K562 (cell line): ENCODE data around the gene CELA1. TPM values are rescaled to one million over a fixed set of nuclear protein-coding genes. Genes with fewer than 3 reads are reported as not detected.

Experiments used
- ATF3 ChIP-seq, 2 experiments: fragments of 450-650 bp in 1 of 2; sonication (generic) in 1 of 2; formaldehyde crosslinking in 1 of 2; IDR thresholded peaks in 1 of 2; conservative IDR thresholded peaks in 1 of 2; 2 replicates each; pipeline versions ENCODE4 v1.6.1 to v1.8.1; 2016 to 2023; ENCODE audit warnings: mild to moderate bottlenecking in 2 of 2, moderate library complexity in 2 of 2, inconsistent platforms in 1 of 2, missing genetic modification reagents in 1 of 2
- BHLHE40 ChIP-seq: IDR thresholded peaks from 2 replicates; pipeline ENCODE4 v1.6.1; 2011; ENCODE audit warnings: low read length, improper control_type of control experiment
- CXXC5 ChIP-seq: fragments of 250-450 bp; sonication (Bioruptor Pico); IDR thresholded peaks from 2 replicates; pipeline ENCODE4 v1.8.0; 2022; ENCODE audit warnings: inconsistent platforms, mild to moderate bottlenecking, moderate library complexity
- DLX4 ChIP-seq: fragments of 250-450 bp; sonication (Bioruptor Pico); IDR thresholded peaks from 2 replicates; pipeline ENCODE4 v1.6.1; 2021; ENCODE audit warnings: mild to moderate bottlenecking
- FIP1L1 ChIP-seq: fragments of 200-400 bp; formaldehyde crosslinking; IDR thresholded peaks from 2 replicates; pipeline ENCODE4 v1.6.1; 2018; ENCODE audit warnings: mild to moderate bottlenecking, low read depth, low read length; ENCODE audit not compliant: poor library complexity, severe bottlenecking
- FOXA3 ChIP-seq, 2 experiments: fragments of 450-650 bp in 1 of 2; sonication (generic) in 1 of 2; formaldehyde crosslinking; IDR thresholded peaks in 1 of 2; conservative IDR thresholded peaks in 1 of 2; 2 replicates each; pipeline versions ENCODE4 v1.4.0 to v1.8.0; 2020 to 2022; ENCODE audit warnings: mild to moderate bottlenecking in 2 of 2, missing genetic modification reagents in 1 of 2
- GTF2F1 ChIP-seq: IDR thresholded peaks from 2 replicates; pipeline ENCODE4 v1.6.1; 2011; ENCODE audit warnings: low read depth, low read length, improper control_type of control experiment
- JUND ChIP-seq, 2 experiments: IDR thresholded peaks; 2 replicates in 1 of 2; 3 replicates in 1 of 2; pipeline ENCODE4 v1.6.1; 2011; ENCODE audit warnings: borderline replicate concordance in 2 of 2, low read depth in 2 of 2, low read length in 2 of 2, improper control_type of control experiment in 1 of 2, missing biosample characterization in 1 of 2, missing genetic modification characterization in 1 of 2, missing genetic modification reagents in 1 of 2
- MCM7 ChIP-seq, 2 experiments: fragments of 450-650 bp; IDR thresholded peaks; 2 replicates each; pipeline ENCODE4 v1.6.1; 2016 to 2018
- NR1H2 ChIP-seq: sonication (generic); formaldehyde crosslinking; IDR thresholded peaks from 2 replicates; pipeline ENCODE4 v1.4.0; 2020; ENCODE audit warnings: mild to moderate bottlenecking, missing genetic modification reagents
- SMAD2 ChIP-seq: fragments of 150-350 bp; IDR thresholded peaks from 2 replicates; pipeline ENCODE4 v1.6.1; 2014; ENCODE audit warnings: low read depth, mild to moderate bottlenecking, low read length
- SP1 ChIP-seq: sonication (generic); formaldehyde crosslinking; IDR thresholded peaks from 2 replicates; pipeline ENCODE4 v1.8.1; 2022; ENCODE audit warnings: mild to moderate bottlenecking, missing genetic modification reagents
- TAF7 ChIP-seq: fragments of 450-650 bp; IDR thresholded peaks from 2 replicates; pipeline ENCODE4 v1.6.1; 2016; ENCODE audit warnings: missing genetic modification characterization, missing compliant biosample characterization
- TCF15 ChIP-seq: fragments of 250-450 bp; sonication (Bioruptor Pico); IDR thresholded peaks from 2 replicates; pipeline ENCODE4 v1.8.0; 2022; ENCODE audit warnings: moderate library complexity, mild to moderate bottlenecking, inconsistent platforms
- TCF7L2 ChIP-seq: fragments of 150-350 bp; IDR thresholded peaks from 2 replicates; pipeline ENCODE4 v1.6.1; 2016; ENCODE audit warnings: low read depth, mild to moderate bottlenecking, low read length, moderate library complexity
- TEAD1 ChIP-seq, 2 experiments: fragments of 450-650 bp in 1 of 2; sonication (generic) in 1 of 2; formaldehyde crosslinking; IDR thresholded peaks; 2 replicates each; pipeline versions ENCODE4 v1.4.0 to v1.8.0; 2020 to 2022; ENCODE audit warnings: mild to moderate bottlenecking in 2 of 2, missing genetic modification reagents in 1 of 2
- TEAD2 ChIP-seq: fragments of 450-650 bp; IDR thresholded peaks from 2 replicates; pipeline ENCODE4 v1.6.1; 2016; ENCODE audit warnings: missing genetic modification characterization, control low read depth, missing compliant biosample characterization
- USF2 ChIP-seq: sonication (generic); formaldehyde crosslinking; IDR thresholded peaks from 2 replicates; pipeline ENCODE4 v1.5.0; 2020; ENCODE audit warnings: missing genetic modification reagents
- VEZF1 ChIP-seq: fragments of 200-800 bp; sonication (Bioruptor generic); IDR thresholded peaks from 2 replicates; pipeline ENCODE4 v1.6.1; 2017; ENCODE audit warnings: missing genetic modification characterization, missing compliant biosample characterization
- YBX1 ChIP-seq: fragments of 450-650 bp; IDR thresholded peaks from 2 replicates; pipeline ENCODE4 v1.7.1; 2016; ENCODE audit warnings: mild to moderate bottlenecking
- ZNF277 ChIP-seq: fragments of 250-450 bp; sonication (Bioruptor Pico); IDR thresholded peaks from 2 replicates; pipeline ENCODE4 v1.8.0; 2022; ENCODE audit warnings: inconsistent platforms, mild to moderate bottlenecking, moderate library complexity, borderline replicate concordance
- ZNF507 ChIP-seq: conservative IDR thresholded peaks from 2 replicates; pipeline ENCODE4 v1.6.1; 2017; ENCODE audit warnings: missing genetic modification characterization, missing compliant biosample characterization
- polyA plus RNA-seq, 8 experiments: library from polyadenylated mRNA; depleted of rRNA in 4 of 8; stranded (reverse) in 5 of 8; unstranded in 3 of 8; fragments of >200 nt; fragmentation: Nextera tagmentation in 2 of 8; fragmentation: Illumina TruSeq in 1 of 8; extraction: Ambion mirVana in 2 of 8; extraction: Trizol in 1 of 8; gene quantifications; 2 replicates each; pipeline versions ENCODE4 v1.2.1 to v1.2.3, GENCODE V29; 2011 to 2014; ENCODE audit warnings: inconsistent platforms in 1 of 8, missing spikeins in 1 of 8
- total RNA-seq, 7 experiments: library from RNA; depleted of rRNA in 6 of 7; stranded (reverse); fragments of >200 nt in 6 of 7; fragmentation: Illumina TruSeq in 2 of 7; extraction: Trizol in 2 of 7; gene quantifications; 2 replicates each; pipeline versions ENCODE4 v1.2.1 to v1.2.3, GENCODE V29; 2011 to 2021; ENCODE audit warnings: low replicate concordance in 1 of 7

The CELA1 gene
- total and polyA plus RNA-seq, 9 of the 15 experiments (the other 6 are each of a cell fraction or from before 2014, with no cell fraction given), result 0.06 to 0.27 (median 0.22) TPM; not detected in 6

GRCh38 chr12:51362747-51363342 lies 16.4 kb upstream of the CELA1 start (continued):
- TF ChIP-seq TEAD1 (CRISPR knock-in tag; IDR thresholded peaks at IDR 0.05) (no peak), ZNF277 (CRISPR knock-in tag) (no peak), NR1H2 (no peak), VEZF1 (peak; percentile 22; the same call in 1 of the 2 replicates), FOXA3 (CRISPR knock-in tag; conservative IDR thresholded peaks at IDR 0.05 in 1 of 2, IDR thresholded peaks at IDR 0.05 in 1 of 2) (peak in 1 of 2 experiments; percentile 70; a peak in 2 of 4 replicates), MCM7 (IDR thresholded peaks at IDR 0.05) (no peak), YBX1 (no peak), TAF7 (tag) (no peak), ATF3 (IDR thresholded peaks at IDR 0.05) (no peak), ATF3 (CRISPR knock-in tag; conservative IDR thresholded peaks at IDR 0.05) (no peak), TCF7L2 (no peak), GTF2F1 (no peak), SP1 (CRISPR knock-in tag) (no peak), DLX4 (CRISPR knock-in tag) (no peak), USF2 (CRISPR knock-in tag) (no peak), JUND (IDR thresholded peaks at IDR 0.05; ENCODE audit: borderline replicate concordance, low read depth, low read length) (no peak), JUND (tag; IDR thresholded peaks at IDR 0.05; ENCODE audit: borderline replicate concordance, low read depth, low read length) (no peak; the same call in 2 of the 3 replicates), FIP1L1 (no peak), TCF15 (CRISPR knock-in tag) (no peak), TEAD2 (tag) (no peak), BHLHE40 (no peak), CXXC5 (CRISPR knock-in tag) (peak; percentile 45; the same call in 1 of the 2 replicates), ZNF507 (tag) (no peak), SMAD2 (no peak)
